ENCODE data around the gene TBC1D22A.

TBC1D22A gene

GRCh38 chr22:47213571-47214230 is 451.3 kb downstream of the TBC1D22A start:
- peak; percentile 10 for DNase-seq

GRCh38 chr22:47215851-47216250 is 453.4 kb downstream of the TBC1D22A start:
- DNase-seq, result no peak

- no peak for DNase-seq
These were observed 456.2 kb downstream of the TBC1D22A start for GRCh38 chr22:47218671-47219070.

GRCh38 chr22:47219789-47220188 is 457.3 kb downstream of the TBC1D22A start:
- DNase-seq, result no peak

DNA sequence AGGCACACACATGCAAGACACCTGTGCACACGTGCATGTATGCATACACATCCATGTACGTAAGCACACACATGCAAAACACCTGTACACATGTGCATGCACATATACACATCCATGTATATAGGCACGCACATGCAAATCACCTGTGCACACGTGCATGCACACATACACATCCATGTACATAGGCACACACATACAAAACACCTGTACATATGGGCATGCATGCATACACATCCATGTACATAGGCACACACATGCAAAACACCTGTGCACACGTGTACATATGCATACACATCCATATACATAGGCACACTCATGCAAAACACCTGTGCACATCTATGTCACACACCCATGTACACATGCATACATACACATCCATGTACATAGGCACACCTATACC is 458.3 kb downstream of the TBC1D22A start:
- DNase-seq, result no peak

DNA sequence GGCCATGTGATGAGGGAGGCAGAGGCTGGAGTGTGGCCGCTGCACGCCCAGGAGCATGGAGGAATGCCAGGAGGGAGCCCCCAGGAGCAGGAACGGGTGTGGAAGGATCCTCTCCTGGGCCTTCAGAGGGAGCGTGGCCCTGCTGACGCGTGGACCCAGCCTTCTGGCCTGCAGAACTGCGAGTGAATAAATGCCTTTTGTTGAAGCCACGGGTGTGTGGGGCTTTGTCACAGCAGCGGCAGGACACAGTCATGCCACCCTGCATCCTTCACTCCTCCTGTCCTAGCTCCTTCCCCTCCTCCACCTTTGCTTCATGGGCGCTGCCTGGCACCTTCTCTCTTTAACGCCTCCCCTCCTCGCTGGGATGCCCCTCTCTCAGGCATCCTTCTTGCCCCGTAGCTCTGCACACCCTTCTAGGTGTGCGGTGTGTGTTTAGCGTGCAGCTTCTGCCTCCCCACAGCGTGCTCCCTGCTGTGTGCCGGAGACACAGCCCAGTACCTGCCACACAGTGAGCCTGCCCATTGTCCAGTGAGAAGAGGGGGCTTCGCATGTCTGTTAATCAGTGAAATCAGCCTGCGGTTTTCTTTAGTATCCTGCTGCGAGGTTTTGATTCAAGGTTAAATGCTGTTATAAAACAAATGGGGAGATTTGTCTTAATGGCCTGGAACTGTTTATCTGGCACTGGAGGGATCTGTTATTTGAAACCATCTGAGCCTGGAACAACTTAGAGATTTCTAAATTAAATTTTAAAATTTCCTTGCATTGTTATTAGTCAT is 459.6 kb downstream of the TBC1D22A start:
- no peak for DNase-seq

All from NK-92 treated with Interleukin-12 subunit alpha and Interleukin-12 subunit beta, amount 100 ng/mL, for 24 hours (cell line).